ENCODE data around the gene TOR2A.

The TOR2A gene

GRCh38 chr9:127714951-127715469 is 20.1 kb downstream of the TOR2A start:
- Histone ChIP-seq H3K27me3 (ENCODE audit: control insufficient read depth in 1 of 2, insufficient read depth in 2 of 2, low read length in 2 of 2) (no peaks in the 10 kb centered on the region), H3K9ac (ENCODE audit: low read length) (peak overlapping the region; percentile 53), H3K27ac (ENCODE audit: low read depth, low read length) (peak overlapping the region; percentile 74), H3K4me1 (ENCODE audit: insufficient read depth, low read length) (peaks cover 12% of the 10 kb centered on the region), H3K36me3 (ENCODE audit: insufficient read depth, low read length) (no peaks in the 10 kb centered on the region), H3K4me3 (ENCODE audit: low read depth in 1 of 2, low read length in 2 of 2) (peak overlapping the region; percentile 75 to 88), H3K9me3 (ENCODE audit: low read length) (no peaks in the 10 kb centered on the region)

- Histone ChIP-seq H3K27me3 (ENCODE audit: control insufficient read depth in 1 of 2, insufficient read depth in 2 of 2, low read length in 2 of 2) (no peaks in the 10 kb centered on the region), H3K4me1 (ENCODE audit: insufficient read depth, low read length) (peaks cover 12% of the 10 kb centered on the region), H3K27ac (ENCODE audit: low read depth, low read length) (no peak overlapping the region), H3K36me3 (ENCODE audit: insufficient read depth, low read length) (no peaks in the 10 kb centered on the region), H3K9ac (ENCODE audit: low read length) (no peak overlapping the region), H3K9me3 (ENCODE audit: low read length) (no peaks in the 10 kb centered on the region), H3K4me3 (ENCODE audit: low read depth in 1 of 2, low read length in 2 of 2) (peak overlapping the region in 1 of 2 donors; percentile 35)
Measured at GRCh38 chr9:127714020-127714750, 20.9 kb downstream of the TOR2A start.

GRCh38 chr9:127712867-127713266 is 22.2 kb downstream of the TOR2A start:
- H3K27me3 ChIP-seq (ENCODE audit: control insufficient read depth in 1 of 2, insufficient read depth in 2 of 2, low read length in 2 of 2) = peaks cover 0 to 2% of the 10 kb centered on the region in 2 donors
- no peaks in the 10 kb centered on the region for H3K9me3 ChIP-seq (ENCODE audit: low read length)
- H3K27ac ChIP-seq (ENCODE audit: low read depth, low read length) = no peak overlapping the region
- H3K4me3 ChIP-seq (ENCODE audit: low read depth in 1 of 2, low read length in 2 of 2) = no peak overlapping the region
- H3K4me1 ChIP-seq (ENCODE audit: insufficient read depth, low read length) = peaks cover 12% of the 10 kb centered on the region
- no peak overlapping the region for H3K9ac ChIP-seq (ENCODE audit: low read length)
- no peaks in the 10 kb centered on the region for H3K36me3 ChIP-seq (ENCODE audit: insufficient read depth, low read length)

- peaks cover 0 to 4% of the 10 kb centered on the region in 2 donors for H3K27me3 ChIP-seq (ENCODE audit: control insufficient read depth in 1 of 2, insufficient read depth in 2 of 2, low read length in 2 of 2)
- no peaks in the 10 kb centered on the region for H3K36me3 ChIP-seq (ENCODE audit: insufficient read depth, low read length)
- no peak overlapping the region for H3K27ac ChIP-seq (ENCODE audit: low read depth, low read length)
- peaks cover 12% of the 10 kb centered on the region for H3K4me1 ChIP-seq (ENCODE audit: insufficient read depth, low read length)
- H3K9ac ChIP-seq (ENCODE audit: low read length) = no peak overlapping the region
- no peaks in the 10 kb centered on the region for H3K9me3 ChIP-seq (ENCODE audit: low read length)
- no peak overlapping the region for H3K4me3 ChIP-seq (ENCODE audit: low read depth in 1 of 2, low read length in 2 of 2)
Measured at GRCh38 chr9:127712371-127712770, 22.7 kb downstream of the TOR2A start.

- Histone ChIP-seq H3K9ac (ENCODE audit: low read length) (no peak overlapping the region), H3K27me3 (ENCODE audit: control insufficient read depth in 1 of 2, insufficient read depth in 2 of 2, low read length in 2 of 2) (peaks cover 0 to 4% of the 10 kb centered on the region in 2 donors), H3K9me3 (ENCODE audit: low read length) (no peaks in the 10 kb centered on the region), H3K4me1 (ENCODE audit: insufficient read depth, low read length) (peaks cover 12% of the 10 kb centered on the region), H3K36me3 (ENCODE audit: insufficient read depth, low read length) (no peaks in the 10 kb centered on the region), H3K27ac (ENCODE audit: low read depth, low read length) (no peak overlapping the region), H3K4me3 (ENCODE audit: low read depth in 1 of 2, low read length in 2 of 2) (no peak overlapping the region)
Measured at GRCh38 chr9:127711831-127712274, 23.2 kb downstream of the TOR2A start.

- Histone ChIP-seq H3K9ac (ENCODE audit: low read length) (no peak overlapping the region), H3K36me3 (ENCODE audit: insufficient read depth, low read length) (no peaks in the 10 kb centered on the region), H3K9me3 (ENCODE audit: low read length) (no peaks in the 10 kb centered on the region), H3K27ac (ENCODE audit: low read depth, low read length) (no peak overlapping the region), H3K4me1 (ENCODE audit: insufficient read depth, low read length) (peaks cover 9% of the 10 kb centered on the region), H3K4me3 (ENCODE audit: low read depth in 1 of 2, low read length in 2 of 2) (no peak overlapping the region), H3K27me3 (ENCODE audit: control insufficient read depth in 1 of 2, insufficient read depth in 2 of 2, low read length in 2 of 2) (peaks cover 0 to 4% of the 10 kb centered on the region in 2 donors)
Measured at GRCh38 chr9:127711226-127711701, 23.8 kb downstream of the TOR2A start.

GRCh38 chr9:127710204-127710783 is 24.8 kb downstream of the TOR2A start:
- Histone ChIP-seq H3K4me3 (ENCODE audit: low read depth in 1 of 2, low read length in 2 of 2) (no peak overlapping the region), H3K27ac (ENCODE audit: low read depth, low read length) (no peak overlapping the region), H3K9ac (ENCODE audit: low read length) (no peak overlapping the region), H3K9me3 (ENCODE audit: low read length) (no peaks in the 10 kb centered on the region), H3K36me3 (ENCODE audit: insufficient read depth, low read length) (no peaks in the 10 kb centered on the region), H3K27me3 (ENCODE audit: control insufficient read depth in 1 of 2, insufficient read depth in 2 of 2, low read length in 2 of 2) (peaks cover 0 to 4% of the 10 kb centered on the region in 2 donors), H3K4me1 (ENCODE audit: insufficient read depth, low read length) (peaks cover 6% of the 10 kb centered on the region)

GRCh38 chr9:127708952-127709587 is 26.0 kb downstream of the TOR2A start:
- Histone ChIP-seq H3K9ac (ENCODE audit: low read length) (no peak overlapping the region), H3K27ac (ENCODE audit: low read depth, low read length) (no peak overlapping the region), H3K4me3 (ENCODE audit: low read depth in 1 of 2, low read length in 2 of 2) (no peak overlapping the region), H3K27me3 (ENCODE audit: control insufficient read depth in 1 of 2, insufficient read depth in 2 of 2, low read length in 2 of 2) (peaks cover 0 to 4% of the 10 kb centered on the region in 2 donors), H3K4me1 (ENCODE audit: insufficient read depth, low read length) (peaks cover under 1% of the 10 kb centered on the region), H3K9me3 (ENCODE audit: low read length) (no peaks in the 10 kb centered on the region), H3K36me3 (ENCODE audit: insufficient read depth, low read length) (no peaks in the 10 kb centered on the region)

- Histone ChIP-seq H3K9me3 (ENCODE audit: low read length) (no peaks in the 10 kb centered on the region), H3K36me3 (ENCODE audit: insufficient read depth, low read length) (no peaks in the 10 kb centered on the region)
Measured at GRCh38 chr9:127707766-127708165, 27.3 kb downstream of the TOR2A start.

GRCh38 chr9:127706836-127707241 is 28.3 kb downstream of the TOR2A start, which contains the start of gene CFAP157:
TSS of gene CFAP157 (plus strand) at chr9:127706988. CDS start at chr9:127707032, 44 bp downstream.
- no peaks in the 10 kb centered on the region for H3K4me1 ChIP-seq (ENCODE audit: insufficient read depth, low read length)
- no peaks in the 10 kb centered on the region for H3K36me3 ChIP-seq (ENCODE audit: insufficient read depth, low read length)
- H3K9me3 ChIP-seq (ENCODE audit: low read length) = no peaks in the 10 kb centered on the region
- no peak within 1 kb of the TSS for H3K9ac ChIP-seq (ENCODE audit: low read length)
- no peak within 1 kb of the TSS for H3K27ac ChIP-seq (ENCODE audit: low read depth, low read length)
- no peak within 1 kb of the TSS for H3K4me3 ChIP-seq (ENCODE audit: low read depth in 1 of 2, low read length in 2 of 2)
- peaks cover 0 to 4% of the 10 kb centered on the region in 2 donors for H3K27me3 ChIP-seq (ENCODE audit: control insufficient read depth in 1 of 2, insufficient read depth in 2 of 2, low read length in 2 of 2)

More at GRCh38 chr9:127707766-127708165, 27.3 kb downstream of the TOR2A start:
- Histone ChIP-seq H3K27me3 (ENCODE audit: control insufficient read depth in 1 of 2, insufficient read depth in 2 of 2, low read length in 2 of 2) (peaks cover 0 to 4% of the 10 kb centered on the region in 2 donors), H3K4me3 (ENCODE audit: low read depth in 1 of 2, low read length in 2 of 2) (no peak overlapping the region), H3K9ac (ENCODE audit: low read length) (no peak overlapping the region), H3K4me1 (ENCODE audit: insufficient read depth, low read length) (no peaks in the 10 kb centered on the region), H3K27ac (ENCODE audit: low read depth, low read length) (no peak overlapping the region)
